Activated CD8-positive, alpha-beta memory T cell treated with anti-CD3 and anti-CD28 coated beads for 24 hours (primary cell): Measurements from ENCODE around the gene SLC20A1.

Source experiments
- DNase-seq: peaks from one replicate; pipeline ENCODE4 v3.0.0-alpha.2; 2020

SLC20A1 gene

GRCh38 chr2:112686348-112687217 lies 40.8 kb downstream of the SLC20A1 start:
- DNase-seq, result no peak

GRCh38 chr2:112687522-112687921 lies 41.8 kb downstream of the SLC20A1 start:
- no peak for DNase-seq

GRCh38 chr2:112688086-112688880 lies 42.5 kb downstream of the SLC20A1 start:
- no peak for DNase-seq

- peak; percentile 78 for DNase-seq
These were observed 45.2 kb downstream of the SLC20A1 start for GRCh38 chr2:112690853-112691401.

- peak; percentile 52 for DNase-seq
These were observed 46.1 kb downstream of the SLC20A1 start for GRCh38 chr2:112691881-112692281.

- peak; percentile 70 for DNase-seq
These were observed 46.8 kb downstream of the SLC20A1 start for GRCh38 chr2:112692495-112692911.

- DNase-seq, result peak; percentile 59
These were observed 47.2 kb downstream of the SLC20A1 start for GRCh38 chr2:112692918-112693317.

GRCh38 chr2:112693596-112693995 lies 47.9 kb downstream of the SLC20A1 start:
- DNase-seq, result peak; percentile 49

GRCh38 chr2:112694182-112694581 lies 48.4 kb downstream of the SLC20A1 start:
- peak; percentile 51 for DNase-seq

GRCh38 chr2:112698834-112699515 lies 53.2 kb downstream of the SLC20A1 start:
- no peak for DNase-seq

GRCh38 chr2:112699984-112700667 lies 54.4 kb downstream of the SLC20A1 start:
- no peak for DNase-seq

GRCh38 chr2:112701052-112701451 lies 55.3 kb downstream of the SLC20A1 start:
- peak; percentile 41 for DNase-seq

GRCh38 chr2:112703684-112704083 lies 57.9 kb downstream of the SLC20A1 start:
- DNase-seq, result no peak

GRCh38 chr2:112705575-112705974 lies 59.8 kb downstream of the SLC20A1 start:
- peak; percentile 40 for DNase-seq

- peak; percentile 59 for DNase-seq
These were observed 60.5 kb downstream of the SLC20A1 start for GRCh38 chr2:112706170-112706664.

GRCh38 chr2:112706947-112707346 lies 61.2 kb downstream of the SLC20A1 start:
- DNase-seq, result peak; percentile 30

- DNase-seq, result peak; percentile 50
These were observed 63.2 kb downstream of the SLC20A1 start for GRCh38 chr2:112708968-112709367.

GRCh38 chr2:112709703-112710102 lies 64.0 kb downstream of the SLC20A1 start:
- no peak for DNase-seq

GRCh38 chr2:112710956-112711750 lies 65.4 kb downstream of the SLC20A1 start:
- peak; percentile 50 for DNase-seq

- peak; percentile 50 for DNase-seq
These were observed 66.7 kb downstream of the SLC20A1 start for GRCh38 chr2:112712465-112712864.

GRCh38 chr2:112712903-112713584 lies 67.3 kb downstream of the SLC20A1 start:
- peak; percentile 53 for DNase-seq
